ENCODE data around the gene CARD16. TPM values are rescaled to one million over a fixed set of nuclear protein-coding genes. Genes with fewer than 3 reads are reported as not detected.

Gene CARD16
- total RNA-seq, 1 experiment from 2014 or later, result not detected

- H4K8ac ChIP-seq (replicated peaks; ENCODE audit: insufficient read length, low read depth, low read length), result no peak overlapping the region
- no peak overlapping the region for H2BK20ac ChIP-seq (ENCODE audit: low read depth, low read length, poor library complexity, severe bottlenecking)
- no peak overlapping the region for H3T11ph ChIP-seq (ENCODE audit: low read length)
- DNase-seq, result no peak
- no peaks in the 10 kb centered on the region for H3K23me2 ChIP-seq (ENCODE audit: insufficient read length, low read depth, low read length, poor library complexity, severe bottlenecking)
- Mint-ChIP-seq H3K36me3 (ENCODE audit: insufficient read depth in 1 of 3, low read depth in 3 of 3) (peaks cover 2 to 4% (median 2%) of the 10 kb centered on the region in 3 experiments; a peak in 3 of 7 replicates), H3K27ac (no peak overlapping the region), H3K4me3 (no peak overlapping the region), H3K4me1 (no peaks in the 10 kb centered on the region), H3K9me3 (peaks cover 3% of the 10 kb centered on the region in 2 experiments; a peak in 3 of 5 replicates), H3K27me3 (ENCODE audit: low read depth) (no peaks in the 10 kb centered on the region)
- no peak overlapping the region for H3K56ac ChIP-seq (ENCODE audit: insufficient read length, low read depth, low read length)
- no peak overlapping the region for H3K4me2 ChIP-seq (ENCODE audit: insufficient read depth, insufficient read length, low read length)
- no peak overlapping the region for H3K14ac ChIP-seq (ENCODE audit: insufficient read depth, low read length)
- no peak overlapping the region for H2AFZ ChIP-seq (ENCODE audit: low read length)
- H3K4ac ChIP-seq (ENCODE audit: low read depth, low read length), result no peak overlapping the region
- H3K18ac ChIP-seq (ENCODE audit: insufficient read length, low read depth, low read length), result no peak overlapping the region
- no peak overlapping the region for H3K27ac ChIP-seq (ENCODE audit: insufficient read length, low read depth, low read length)
- TF ChIP-seq CTCF (conservative IDR thresholded peaks at IDR 0.05), result no peak
- H3K27me3 ChIP-seq (ENCODE audit: insufficient read depth, low read length), result no peaks in the 10 kb centered on the region
- no peak overlapping the region for H2BK120ac ChIP-seq (ENCODE audit: low read depth, low read length, poor library complexity, severe bottlenecking)
- no peaks in the 10 kb centered on the region for H3K4me1 ChIP-seq (ENCODE audit: insufficient read depth, low read length)
- no peaks in the 10 kb centered on the region for H3K9me3 ChIP-seq (ENCODE audit: control insufficient read depth, low read depth, low read length)
- H3K79me2 ChIP-seq (ENCODE audit: insufficient read depth, low read length), result no peaks in the 10 kb centered on the region
- no peaks in the 10 kb centered on the region for H4K20me1 ChIP-seq (ENCODE audit: control insufficient read depth, insufficient read depth, insufficient read length)
- no peak overlapping the region for H4K5ac ChIP-seq (ENCODE audit: insufficient read length, low read depth, low read length)
- H2AK5ac ChIP-seq (ENCODE audit: insufficient read length, low read length), result no peak overlapping the region
- H2BK12ac ChIP-seq (ENCODE audit: insufficient read length, low read depth, low read length), result no peak overlapping the region
- no peak overlapping the region for H3K23ac ChIP-seq (ENCODE audit: insufficient read length, low read depth, low read length)
- H4K91ac ChIP-seq (ENCODE audit: insufficient read length, low read depth, low read length), result no peak overlapping the region
- H2BK5ac ChIP-seq (ENCODE audit: insufficient read length, low read length), result no peak overlapping the region
- no peaks in the 10 kb centered on the region for H3K79me1 ChIP-seq (ENCODE audit: insufficient read depth, low read depth, low read length, poor library complexity, severe bottlenecking)
- no peak overlapping the region for H3K9ac ChIP-seq (ENCODE audit: extremely low read depth, insufficient read length, low read length)
- no peak overlapping the region for H2BK15ac ChIP-seq (ENCODE audit: low read depth, low read length)
- WGBS (ENCODE audit: extremely low coverage, insufficient read length, low lambda C conversion rate), result no CpG with 5 or more reads among the region's 1 CpG
Observed at GRCh38 chr11:105024394-105024793, 20.7 kb downstream of the CARD16 start.

All from H9 (cell line).